ENCODE measurements around the gene SLC7A7.

GRCh38 chr14:22848351-22849164 is 33.3 kb upstream of the SLC7A7 start:
- TF ChIP-seq EZH2 (IDR thresholded peaks at IDR 0.05; ENCODE audit: insufficient read depth, poor library complexity, severe bottlenecking) (no peak), EZH2phosphoT487 (IDR thresholded peaks at IDR 0.05; ENCODE audit: insufficient read depth, low read depth) (no peak)

Data from GM23248 (cell line).